Endothelial cell of umbilical vein (primary cell): Measurements from ENCODE around the gene TNFAIP8. TPM values are rescaled to one million over a fixed set of nuclear protein-coding genes. Genes with fewer than 3 reads are reported as not detected.

Experiments used
- BruUV-seq: library from RNA; stranded (reverse); fragments of 400-500 nt; replicated peaks from 2 replicates; lab custom pipeline; 2021; lab: Mats Ljungman, UMichigan
- CTCF ChIA-PET: fragments of 300-600, 350-600 bp; sonication (Branson Sonifier 250); formaldehyde crosslinking; loops from one replicate; lab custom pipeline; 2021; ENCODE audit warnings: antibody characterized with exemption, inconsistent platforms; lab: Charles Lee
- POLR2A ChIA-PET: fragments of 300-600, 350-600 bp; sonication (Branson Sonifier 250); formaldehyde crosslinking; loops from one replicate; lab custom pipeline; 2021; ENCODE audit warnings: antibody characterized with exemption, inconsistent platforms; lab: Charles Lee
- DNase-seq: peaks from one replicate; pipeline ENCODE4 v3.0.0-alpha.2; 2011; ENCODE audit warnings: low read depth, low spot score
- FAIRE-seq: peaks from 2 replicates; lab custom pipeline; 2011; peaks lifted over from hg19 to GRCh38; lab: Jason Lieb, UNC
- H2AFZ ChIP-seq: 2 replicates; pipeline ENCODE4 v1.6.0; 2012; ENCODE audit warnings: low read depth, low read length, control low read depth, inconsistent platforms
- H3K27ac ChIP-seq: 2 replicates; pipeline ENCODE4 v1.5.1; 2011; ENCODE audit warnings: low read depth, mild to moderate bottlenecking, control low read depth, low read length, moderate library complexity; ENCODE audit not compliant: insufficient read depth
- H3K27me3 ChIP-seq, 2 experiments: 2 replicates each; pipeline versions ENCODE4 v1.6.0 to v1.6.1; 2011; ENCODE audit warnings: low read length in 2 of 2, mixed read lengths in 1 of 2; ENCODE audit not compliant: control insufficient read depth in 2 of 2, insufficient read depth in 2 of 2
- H3K36me3 ChIP-seq, 2 experiments: 2 replicates in 1 of 2; 3 replicates in 1 of 2; pipeline ENCODE4 v1.5.1; 2011; ENCODE audit warnings: low read length in 2 of 2, mild to moderate bottlenecking in 1 of 2, moderate library complexity in 1 of 2; ENCODE audit not compliant: control insufficient read depth in 2 of 2, insufficient read depth in 2 of 2; ENCODE audit errors: extremely low read depth in 1 of 2
- H3K4me1 ChIP-seq: 3 replicates; pipeline ENCODE4 v1.5.1; 2011; ENCODE audit warnings: mild to moderate bottlenecking, low read length; ENCODE audit not compliant: control insufficient read depth, insufficient read depth; ENCODE audit errors: extremely low read depth
- H3K4me2 ChIP-seq: 2 replicates; pipeline ENCODE4 v1.6.1; 2011; ENCODE audit warnings: low read length, control low read depth, mixed read lengths; ENCODE audit not compliant: insufficient read depth
- H3K4me3 ChIP-seq, 3 experiments: fragments of 200-600 bp in 1 of 3; sonication (generic), shearing (Covaris generic) in 1 of 3; replicated peaks in 1 of 3; 2 replicates each; pipeline ENCODE4 v1.5.1; 2011 to 2016; ENCODE audit warnings: control low read depth in 3 of 3, low read length in 3 of 3, mild to moderate bottlenecking in 2 of 3, inconsistent platforms in 1 of 3, low read depth in 1 of 3, moderate library complexity in 1 of 3; ENCODE audit not compliant: insufficient read depth in 1 of 3
- H3K79me2 ChIP-seq: 2 replicates; pipeline ENCODE4 v1.6.0; 2012; ENCODE audit warnings: low read length, inconsistent platforms; ENCODE audit not compliant: control insufficient read depth, insufficient read depth
- H3K9ac ChIP-seq: replicated peaks from 2 replicates; pipeline ENCODE3; 2011; ENCODE audit warnings: low read length, control low read depth; ENCODE audit not compliant: insufficient read depth; ENCODE audit errors: extremely low read depth
- H3K9me1 ChIP-seq: replicated peaks from 3 replicates; pipeline ENCODE4 v1.6.0; 2011; ENCODE audit warnings: mild to moderate bottlenecking, low read length; ENCODE audit not compliant: control insufficient read depth, insufficient read depth; ENCODE audit errors: extremely low read depth
- H3K9me3 ChIP-seq: replicated peaks from 2 replicates; pipeline ENCODE4 v1.5.1; 2012; ENCODE audit warnings: low read length, inconsistent platforms; ENCODE audit not compliant: control insufficient read depth, insufficient read depth
- H4K20me1 ChIP-seq: replicated peaks from 2 replicates; pipeline ENCODE3; 2011; ENCODE audit warnings: mild to moderate bottlenecking, low read length; ENCODE audit not compliant: control insufficient read depth, insufficient read depth; ENCODE audit errors: extremely low read depth
- CTCF ChIP-seq, 2 donors: IDR thresholded peaks; 1 replicate in 1 of 2; 2 replicates in 1 of 2; pipeline ENCODE4 v1.5.1; 2011; ENCODE audit warnings: low read length in 2 of 2, mild to moderate bottlenecking in 2 of 2, moderate library complexity in 2 of 2, control low read depth in 1 of 2, inconsistent platforms in 1 of 2, low read depth in 1 of 2; ENCODE audit not compliant: insufficient read depth in 1 of 2; ENCODE audit errors: extremely low read depth in 1 of 2
- EZH2 ChIP-seq: IDR thresholded peaks from 2 replicates; pipeline ENCODE4 v1.6.1; 2012; ENCODE audit warnings: borderline replicate concordance, low read depth, mild to moderate bottlenecking, moderate library complexity, low read length, inconsistent platforms; ENCODE audit not compliant: severe bottlenecking
- FOS ChIP-seq: IDR thresholded peaks from 2 replicates; pipeline ENCODE4 v1.6.1; 2011; ENCODE audit warnings: mild to moderate bottlenecking, low read length, moderate library complexity, borderline replicate concordance; ENCODE audit not compliant: insufficient read depth
- GATA2 ChIP-seq: IDR thresholded peaks from 2 replicates; pipeline ENCODE4 v1.7.0; 2011; ENCODE audit warnings: low read depth, mild to moderate bottlenecking, moderate library complexity, mixed read lengths, low read length; ENCODE audit not compliant: insufficient read length, insufficient read depth
- JUN ChIP-seq: IDR thresholded peaks from 2 replicates; pipeline ENCODE4 v1.6.1; 2011; ENCODE audit warnings: borderline replicate concordance, low read depth; ENCODE audit not compliant: insufficient read length, insufficient read depth
- MAX ChIP-seq: IDR thresholded peaks from 2 replicates; pipeline ENCODE4 v1.6.1; 2011; ENCODE audit not compliant: insufficient read depth, insufficient read length
- MYC ChIP-seq: IDR thresholded peaks from one replicate; pipeline ENCODE4 v1.6.1; 2011; ENCODE audit warnings: mild to moderate bottlenecking, low read depth, low read length
- POLR2A ChIP-seq: IDR thresholded peaks from 2 replicates; pipeline ENCODE4 v1.6.1; 2012; ENCODE audit warnings: low read depth, mild to moderate bottlenecking, control low read depth, low read length
- POLR2AphosphoS5 ChIP-seq: IDR thresholded peaks from 2 replicates; pipeline ENCODE4 v1.6.1; 2012; ENCODE audit warnings: low read depth, mild to moderate bottlenecking, control low read depth, low read length, moderate library complexity; ENCODE audit not compliant: insufficient read depth
- dilution Hi-C: fragments of 300-500 bp; cut with MboI; formaldehyde crosslinking; loops from one replicate; pipeline ENCODE4 v1.15.0; 2019; ENCODE audit warnings: low sequenced_read_pairs; ENCODE audit not compliant: extremely low pct_ligation_motif_present
- intact Hi-C: fragments of 100-400 bp; cut with micrococcal nuclease; formaldehyde crosslinking; loops from one replicate; pipeline ENCODE4 v1.10.0; 2022
- polyA plus RNA-seq, 4 experiments: library from polyadenylated mRNA; depleted of rRNA in 3 of 4; stranded (reverse) in 3 of 4; unstranded in 1 of 4; fragments of >200 nt; gene quantifications; 2 replicates each; pipeline versions ENCODE4 v1.2.1 to v1.2.3, GENCODE V29; 2011 to 2012; ENCODE audit warnings: missing spikeins in 1 of 4
- total RNA-seq: library from RNA; stranded (reverse); gene quantifications from 2 replicates; pipeline ENCODE4 v1.2.3, GENCODE V29; 2021

The TNFAIP8 gene
- total and polyA plus RNA-seq, 2 donors (not counting 3 experiments of a cell fraction or from before 2014, with no cell fraction given) = 4.7 to 7.4 TPM

- DNase-seq = no peak
- TF ChIP-seq POLR2A = no peak
- TF ChIP-seq CTCF (IDR thresholded peaks at IDR 0.05; ENCODE audit: extremely low read depth in 1 of 2, insufficient read depth in 1 of 2, low read depth in 1 of 2, low read length in 2 of 2) = no peak
- no peak for TF ChIP-seq EZH2
- no peak for TF ChIP-seq FOS
- TF ChIP-seq POLR2AphosphoS5 = no peak
- no peak for TF ChIP-seq GATA2
- no peak for TF ChIP-seq MAX
- TF ChIP-seq JUN = no peak
- TF ChIP-seq MYC = no peak
- intact Hi-C loops = no loop called here
Observed at GRCh38 chr5:119332978-119333401, 22.8 kb upstream of the TNFAIP8 start.

More at GRCh38 chr5:119332978-119333401, 22.8 kb upstream of the TNFAIP8 start:
- H3K36me3 ChIP-seq = no peaks in the 10 kb centered on the region
- H3K4me1 ChIP-seq = no peaks in the 10 kb centered on the region
- no peak overlapping the region for H3K4me3 ChIP-seq
- H2AFZ ChIP-seq = no peak overlapping the region
- no TSS peak for BruUV-seq
- no peak for FAIRE-seq
- H3K9me3 ChIP-seq = no peaks in the 10 kb centered on the region
- H4K20me1 ChIP-seq = no peaks in the 10 kb centered on the region
- no peak overlapping the region for H3K9ac ChIP-seq
- dilution Hi-C loops = no loop called here
- no peaks in the 10 kb centered on the region for H3K79me2 ChIP-seq
- H3K9me1 ChIP-seq = no peaks in the 10 kb centered on the region
- no peaks in the 10 kb centered on the region for H3K27me3 ChIP-seq
- ChIA-PET CTCF (interaction anchor here (5.0 kb wide), 1 partner anchor 79 kb away, joined by 34 read pairs; no protein-coding TSS in a partner anchor), POLR2A (no interaction called here)
- no peak overlapping the region for H3K27ac ChIP-seq
- no peak overlapping the region for H3K4me2 ChIP-seq
